ENCODE results near the gene GNGT2. TPM values are rescaled to one million over a fixed set of nuclear protein-coding genes. Genes with fewer than 3 reads are reported as not detected.

The GNGT2 gene
- total RNA-seq, 1 experiment from 2014 or later: not detected

GRCh38 chr17:49170216-49170615 is 40.2 kb downstream of the GNGT2 start:
- no peak for DNase-seq (ENCODE audit: low read depth)

GRCh38 chr17:49168706-49169105 is 41.7 kb downstream of the GNGT2 start:
- DNase-seq (ENCODE audit: low read depth): no peak

GRCh38 chr17:49165143-49165542 is 45.2 kb downstream of the GNGT2 start:
- no peak for DNase-seq (ENCODE audit: low read depth)

- no peak for DNase-seq (ENCODE audit: low read depth)
Observed at GRCh38 chr17:49162866-49163265, 47.5 kb downstream of the GNGT2 start.

- peak; percentile 17 for DNase-seq (ENCODE audit: low read depth)
Observed at GRCh38 chr17:49157784-49158183, 52.6 kb downstream of the GNGT2 start.

- no peak for DNase-seq (ENCODE audit: low read depth)
Observed at GRCh38 chr17:49156256-49156655, 54.1 kb downstream of the GNGT2 start.

Other genes starting within 250 kb of the GNGT2 start
- not detected in 2 replicates for gene GIP, start 242.0 kb downstream of the GNGT2 start, total RNA-seq (2014; rRNA removed; shearing (Covaris generic))
- gene IGF2BP1, start 213.2 kb downstream of the GNGT2 start, total RNA-seq (2014; rRNA removed; shearing (Covaris generic)): 15.2 and 16.7 TPM in 2 replicates
- gene B4GALNT2, start 77.8 kb downstream of the GNGT2 start, total RNA-seq (2014; rRNA removed; shearing (Covaris generic)): 0.51 and 0.63 TPM in 2 replicates
- 0.29 TPM in 1 of 2 replicates, not detected in the other for gene ABI3, start 133 bp upstream of the GNGT2 start, total RNA-seq (2014; rRNA removed; shearing (Covaris generic))
- gene PHOSPHO1, start 20.2 kb upstream of the GNGT2 start, total RNA-seq (2014; rRNA removed; shearing (Covaris generic)): 3.2 TPM in 1 of 2 replicates, not detected in the other
- gene ZNF652, start 151.7 kb upstream of the GNGT2 start, total RNA-seq (2014; rRNA removed; shearing (Covaris generic)): 4.5 and 6.8 TPM in 2 replicates
- gene PHB1, start 204.3 kb upstream of the GNGT2 start, total RNA-seq (2014; rRNA removed; shearing (Covaris generic)): 177 and 182 TPM in 2 replicates

All from Daoy (cell line).